Measurements from ENCODE around the gene RPS15.

RPS15 gene

GRCh38 chr19:1453525-1454364 is 15.5 kb downstream of the RPS15 start:
- no peak for DNase-seq (ENCODE audit: low spot score)

- DNase-seq (ENCODE audit: low spot score) = peak; percentile 39
Measured at GRCh38 chr19:1455002-1455335, 16.8 kb downstream of the RPS15 start.

GRCh38 chr19:1455336-1456120 is 17.3 kb downstream of the RPS15 start:
- peak; percentile 86 for DNase-seq (ENCODE audit: low spot score)

- no peak for DNase-seq (ENCODE audit: low spot score)
Measured at GRCh38 chr19:1456121-1456900, 18.1 kb downstream of the RPS15 start.

GRCh38 chr19:1457031-1457739 is 19.0 kb downstream of the RPS15 start:
- DNase-seq (ENCODE audit: low spot score) = no peak

- no peak for DNase-seq (ENCODE audit: low spot score)
Measured at GRCh38 chr19:1457892-1458291, 19.7 kb downstream of the RPS15 start.

- DNase-seq (ENCODE audit: low spot score) = no peak
Measured at GRCh38 chr19:1459479-1459878, 21.3 kb downstream of the RPS15 start.

- no peak for DNase-seq (ENCODE audit: low spot score)
Measured at GRCh38 chr19:1460033-1460995, 22.1 kb downstream of the RPS15 start.

GRCh38 chr19:1461862-1462261 is 23.7 kb downstream of the RPS15 start:
- DNase-seq (ENCODE audit: low spot score) = no peak

- no peak for DNase-seq (ENCODE audit: low spot score)
Measured at GRCh38 chr19:1465191-1466016, 27.2 kb downstream of the RPS15 start.

- no peak for DNase-seq (ENCODE audit: low spot score)
Measured at GRCh38 chr19:1466018-1466460, 27.8 kb downstream of the RPS15 start.

GRCh38 chr19:1466461-1467214 is 28.4 kb downstream of the RPS15 start:
- DNase-seq (ENCODE audit: low spot score) = no peak

GRCh38 chr19:1467215-1467489 is 29.0 kb downstream of the RPS15 start:
- no peak for DNase-seq (ENCODE audit: low spot score)

- no peak for DNase-seq (ENCODE audit: low spot score)
Measured at GRCh38 chr19:1467490-1468273, 29.5 kb downstream of the RPS15 start.

- no peak for DNase-seq (ENCODE audit: low spot score)
Measured at GRCh38 chr19:1468274-1468820, 30.2 kb downstream of the RPS15 start.

- no peak for DNase-seq (ENCODE audit: low spot score)
Measured at GRCh38 chr19:1468821-1469254, 30.6 kb downstream of the RPS15 start.

GRCh38 chr19:1469255-1470054 is 31.3 kb downstream of the RPS15 start:
- DNase-seq (ENCODE audit: low spot score) = no peak

GRCh38 chr19:1470055-1470304 is 31.8 kb downstream of the RPS15 start:
- no peak for DNase-seq (ENCODE audit: low spot score)

All from hematopoietic multipotent progenitor cell treated with erythropoietin and hydrocortisone succinate and interleukin-3 and kit ligand, for 15 days (in vitro differentiated cells).